ENCODE measurements around the gene TSN. TPM values are rescaled to one million over a fixed set of nuclear protein-coding genes. Genes with fewer than 3 reads are reported as not detected.

TSN gene
- total RNA-seq, 1 experiment from 2014 or later: 91.5 TPM

DNA sequence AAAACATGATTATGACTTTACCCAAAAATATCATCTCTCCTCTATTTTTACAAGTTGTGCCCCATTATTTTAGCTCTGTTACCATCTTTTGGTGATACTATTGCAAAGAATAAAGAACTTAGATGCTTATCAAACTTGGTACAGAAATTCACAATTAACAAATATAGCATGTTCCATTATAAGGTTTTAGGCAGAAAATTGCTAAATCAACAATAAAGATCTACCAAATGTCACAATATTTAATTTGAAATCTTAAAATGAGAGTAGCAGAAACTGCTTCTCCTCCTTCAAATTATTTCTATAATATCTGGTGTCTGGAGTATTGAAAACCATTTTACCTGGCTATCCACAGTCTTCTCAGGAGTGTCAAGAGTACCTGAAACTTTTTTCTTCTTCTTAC lies 27.5 kb upstream of the TSN start:
- POLR2A ChIA-PET: no interaction called here
- TF ChIP-seq, protein P1, sequence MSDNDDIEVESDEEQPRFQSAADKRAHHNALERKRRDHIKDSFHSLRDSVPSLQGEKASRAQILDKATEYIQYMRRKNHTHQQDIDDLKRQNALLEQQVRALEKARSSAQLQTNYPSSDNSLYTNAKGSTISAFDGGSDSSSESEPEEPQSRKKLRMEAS (IDR thresholded peaks at IDR 0.05): no peak
- TF ChIP-seq CEBPB (IDR thresholded peaks at IDR 0.05; ENCODE audit: low read depth) (no peak), EZH2phosphoT487 (IDR thresholded peaks at IDR 0.05; ENCODE audit: borderline replicate concordance) (no peak), ZBTB33 (IDR thresholded peaks at IDR 0.05; ENCODE audit: extremely low read depth, insufficient replicate concordance, low read length) (no peak), TCF7L2 (IDR thresholded peaks at IDR 0.05; ENCODE audit: borderline replicate concordance, extremely low read depth, insufficient read depth, insufficient read length) (no peak), FOSL1 (IDR thresholded peaks at IDR 0.05; ENCODE audit: low read depth) (no peak), EZH2 (IDR thresholded peaks at IDR 0.05) (no peak), POLR2AphosphoS5 (IDR thresholded peaks at IDR 0.05; ENCODE audit: low read depth, low read length) (no peak), EGR1 (IDR thresholded peaks at IDR 0.05; ENCODE audit: low read depth) (no peak), SIN3A (IDR thresholded peaks at IDR 0.05; ENCODE audit: low read depth) (no peak), ZFX (IDR thresholded peaks at IDR 0.05) (no peak)
- DNase-seq (ENCODE audit: low read depth, low spot score) (no peak), ATAC-seq (no peak)
- Histone ChIP-seq H3K27me3 (ENCODE audit: insufficient read depth, low read length) (no peaks in the 10 kb centered on the region), H3K27ac (ENCODE audit: low read depth, low read length) (no peak overlapping the region), H3K9me2 (ENCODE audit: insufficient read depth) (no peaks in the 10 kb centered on the region), H3K79me2 (ENCODE audit: insufficient read depth, low read length) (peaks cover 26% of the 10 kb centered on the region), H3K4me1 (ENCODE audit: control insufficient read depth in 1 of 2, insufficient read depth in 2 of 2, low read length in 2 of 2) (peaks cover 0 to 6% of the 10 kb centered on the region in 2 experiments; a peak in 1 of 4 replicates), H3K9ac (ENCODE audit: low read length) (no peak overlapping the region), H2AFZ (ENCODE audit: low read depth, low read length, poor library complexity, severe bottlenecking) (no peak overlapping the region), H3K36me3 (ENCODE audit: control insufficient read depth in 1 of 2, insufficient read depth in 2 of 2, low read length in 2 of 2) (peaks cover 45 to 47% of the 10 kb centered on the region in 2 experiments), H4K20me1 (ENCODE audit: insufficient read depth) (peaks cover 11% of the 10 kb centered on the region), H3K4me2 (ENCODE audit: low read length) (no peak overlapping the region), H3K9me3 (ENCODE audit: control insufficient read depth in 1 of 2, insufficient read depth in 1 of 2, low read depth in 1 of 2, low read length in 2 of 2) (no peaks in the 10 kb centered on the region), H3K4me3 (replicated peaks in 1 of 2; ENCODE audit: low read depth in 1 of 2, low read length in 2 of 2) (no peak overlapping the region)
- BruUV-seq (replicated peaks): no TSS peak
- CTCF ChIA-PET: no interaction called here
- RAD21 ChIA-PET (ENCODE audit: low non-redundant PET in 1 of 2, low total read pairs in 2 of 2, uncharacterized antibody in 2 of 2, unreplicated experiment in 2 of 2): no interaction called here
- intact Hi-C loops (cut with micrococcal nuclease): no loop called here
